D721Med (cell line): ENCODE results near the gene ROPN1.

Source experiments
- DNase-seq: peaks from one replicate; pipeline ENCODE4 v3.0.0; 2011; ENCODE audit warnings: low spot score; ENCODE audit not compliant: insufficient read length
- FAIRE-seq: peaks from 2 replicates; lab custom pipeline; 2011; peaks lifted over from hg19 to GRCh38; lab: Jason Lieb, UNC
- TF ChIP-seq, protein P1 (sequence below): IDR thresholded peaks from 2 replicates; pipeline ENCODE4 v1.5.1; 2012; ENCODE audit warnings: mild to moderate bottlenecking, control low read depth; ENCODE audit not compliant: insufficient read depth; ENCODE audit errors: missing control alignments

Gene ROPN1

DNA sequence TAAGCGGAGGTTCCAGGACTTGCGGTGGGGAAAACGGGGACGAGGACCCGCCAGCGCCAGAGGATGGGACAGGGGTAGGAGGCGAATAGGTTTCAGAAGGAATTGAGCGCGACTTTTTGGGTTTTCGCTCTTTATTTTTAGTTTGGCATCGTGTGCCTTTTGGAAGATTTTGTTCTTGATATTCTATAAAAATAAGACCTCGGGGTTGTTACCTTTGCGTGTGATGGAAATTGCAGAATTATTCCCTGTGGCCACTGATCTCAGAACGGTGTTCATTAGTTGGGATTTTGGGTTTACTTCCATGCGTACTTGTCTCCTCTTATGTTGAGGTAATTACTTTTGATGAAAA lies 30.4 kb downstream of the ROPN1 start:
- no peak for DNase-seq
- no peak for FAIRE-seq
- TF ChIP-seq, protein P1, sequence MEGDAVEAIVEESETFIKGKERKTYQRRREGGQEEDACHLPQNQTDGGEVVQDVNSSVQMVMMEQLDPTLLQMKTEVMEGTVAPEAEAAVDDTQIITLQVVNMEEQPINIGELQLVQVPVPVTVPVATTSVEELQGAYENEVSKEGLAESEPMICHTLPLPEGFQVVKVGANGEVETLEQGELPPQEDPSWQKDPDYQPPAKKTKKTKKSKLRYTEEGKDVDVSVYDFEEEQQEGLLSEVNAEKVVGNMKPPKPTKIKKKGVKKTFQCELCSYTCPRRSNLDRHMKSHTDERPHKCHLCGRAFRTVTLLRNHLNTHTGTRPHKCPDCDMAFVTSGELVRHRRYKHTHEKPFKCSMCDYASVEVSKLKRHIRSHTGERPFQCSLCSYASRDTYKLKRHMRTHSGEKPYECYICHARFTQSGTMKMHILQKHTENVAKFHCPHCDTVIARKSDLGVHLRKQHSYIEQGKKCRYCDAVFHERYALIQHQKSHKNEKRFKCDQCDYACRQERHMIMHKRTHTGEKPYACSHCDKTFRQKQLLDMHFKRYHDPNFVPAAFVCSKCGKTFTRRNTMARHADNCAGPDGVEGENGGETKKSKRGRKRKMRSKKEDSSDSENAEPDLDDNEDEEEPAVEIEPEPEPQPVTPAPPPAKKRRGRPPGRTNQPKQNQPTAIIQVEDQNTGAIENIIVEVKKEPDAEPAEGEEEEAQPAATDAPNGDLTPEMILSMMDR: no peak

DNA sequence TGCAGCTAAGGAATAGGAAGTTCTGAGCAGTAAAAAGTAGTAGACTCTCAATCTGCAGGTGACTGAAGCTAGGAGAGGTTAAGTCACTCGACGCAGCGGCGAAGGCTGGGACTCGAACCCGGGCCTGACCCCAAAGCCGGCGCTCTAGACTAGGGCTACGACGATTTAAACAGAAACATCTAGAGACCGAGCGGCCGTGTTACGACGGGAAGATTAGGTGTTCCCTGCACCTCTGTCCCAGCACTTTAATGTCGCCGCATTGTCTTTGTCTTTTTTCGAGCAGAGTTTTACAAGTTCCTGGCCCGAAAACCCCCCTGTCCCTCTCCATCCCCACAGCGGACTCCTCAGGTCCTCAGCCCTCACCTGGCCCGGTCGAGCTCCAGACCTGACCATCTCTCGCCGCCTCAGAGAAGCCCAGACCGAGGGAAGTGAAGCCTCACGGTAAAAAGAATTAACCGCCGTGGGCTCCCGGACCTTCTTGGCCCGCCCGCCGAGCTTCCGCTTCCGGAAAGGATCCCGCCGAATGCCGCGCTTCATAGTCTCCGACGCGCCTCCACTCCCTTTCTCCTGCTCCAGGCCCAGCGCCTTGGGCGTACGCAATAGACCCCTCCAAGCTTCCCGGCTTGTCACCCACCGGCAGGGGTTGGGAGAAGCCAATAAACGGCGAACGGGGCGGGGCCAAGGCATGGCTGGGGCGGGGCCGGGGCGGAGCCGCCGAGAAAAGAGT lies 31.0 kb downstream of the ROPN1 start, which contains the start of gene CCDC14:
Gene CCDC14 (minus strand): TSS at position 449 of the 727 bp plus-strand sequence. CDS start 56 bp downstream, at position 393.
- peak; percentile 58 for DNase-seq

DNA sequence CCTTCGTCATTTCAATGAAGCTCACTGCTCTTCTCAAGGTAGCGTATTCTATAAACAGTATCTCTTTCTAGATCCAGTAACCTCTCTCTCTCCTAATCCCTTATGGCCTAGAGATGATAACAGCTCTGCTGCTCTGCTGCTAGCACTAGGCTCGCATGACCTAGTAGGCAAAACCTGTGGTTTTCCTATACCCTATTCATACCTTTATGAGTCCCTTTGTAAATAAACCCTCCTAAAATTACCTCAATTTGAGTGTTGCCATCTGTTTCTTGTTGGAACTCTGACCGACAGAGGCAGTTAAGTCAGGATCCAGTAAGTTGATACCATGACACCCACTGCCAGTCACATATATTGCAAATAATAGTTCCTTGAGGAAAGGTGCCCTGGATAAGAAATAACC lies 38.2 kb downstream of the ROPN1 start:
- TF ChIP-seq, protein P1: no peak
- DNase-seq: no peak
- no peak for FAIRE-seq

More for the DNA sequence above, 31.0 kb downstream of the ROPN1 start, which contains the start of gene CCDC14:
- TF ChIP-seq, protein P1: no peak
- no peak for FAIRE-seq

DNA sequence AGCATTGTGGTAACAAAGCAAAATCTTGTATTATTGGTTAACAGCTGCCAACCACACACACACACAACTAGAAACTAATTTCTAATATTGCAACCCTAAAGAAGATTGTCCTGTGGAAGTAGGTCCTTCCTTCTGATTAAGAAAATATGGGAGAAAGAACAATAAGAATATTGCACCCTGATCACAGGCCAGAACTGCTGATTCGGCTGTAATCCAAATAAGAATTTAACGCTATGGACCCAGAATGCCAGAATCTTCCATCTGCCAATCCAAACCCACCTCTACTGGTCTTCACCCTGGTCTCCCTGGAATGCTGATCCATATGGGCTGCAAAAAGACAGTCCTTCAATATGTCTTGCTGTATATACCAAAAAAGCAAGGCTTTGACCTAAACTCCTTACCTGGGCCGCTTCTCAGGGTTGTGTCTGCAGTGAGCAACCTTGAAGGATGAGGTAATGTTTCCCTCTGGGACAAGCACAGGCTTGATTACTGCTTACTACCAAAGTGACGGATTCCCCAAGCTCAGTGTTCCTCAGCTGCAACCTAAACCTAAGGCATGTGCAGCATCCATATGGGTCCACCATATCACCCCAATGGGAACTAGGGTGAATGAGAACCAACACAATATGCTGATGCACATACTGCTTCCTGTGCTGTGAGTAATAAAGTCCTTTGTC lies 38.9 kb downstream of the ROPN1 start:
- no peak for DNase-seq
- no peak for FAIRE-seq
- TF ChIP-seq, protein P1: no peak

DNA sequence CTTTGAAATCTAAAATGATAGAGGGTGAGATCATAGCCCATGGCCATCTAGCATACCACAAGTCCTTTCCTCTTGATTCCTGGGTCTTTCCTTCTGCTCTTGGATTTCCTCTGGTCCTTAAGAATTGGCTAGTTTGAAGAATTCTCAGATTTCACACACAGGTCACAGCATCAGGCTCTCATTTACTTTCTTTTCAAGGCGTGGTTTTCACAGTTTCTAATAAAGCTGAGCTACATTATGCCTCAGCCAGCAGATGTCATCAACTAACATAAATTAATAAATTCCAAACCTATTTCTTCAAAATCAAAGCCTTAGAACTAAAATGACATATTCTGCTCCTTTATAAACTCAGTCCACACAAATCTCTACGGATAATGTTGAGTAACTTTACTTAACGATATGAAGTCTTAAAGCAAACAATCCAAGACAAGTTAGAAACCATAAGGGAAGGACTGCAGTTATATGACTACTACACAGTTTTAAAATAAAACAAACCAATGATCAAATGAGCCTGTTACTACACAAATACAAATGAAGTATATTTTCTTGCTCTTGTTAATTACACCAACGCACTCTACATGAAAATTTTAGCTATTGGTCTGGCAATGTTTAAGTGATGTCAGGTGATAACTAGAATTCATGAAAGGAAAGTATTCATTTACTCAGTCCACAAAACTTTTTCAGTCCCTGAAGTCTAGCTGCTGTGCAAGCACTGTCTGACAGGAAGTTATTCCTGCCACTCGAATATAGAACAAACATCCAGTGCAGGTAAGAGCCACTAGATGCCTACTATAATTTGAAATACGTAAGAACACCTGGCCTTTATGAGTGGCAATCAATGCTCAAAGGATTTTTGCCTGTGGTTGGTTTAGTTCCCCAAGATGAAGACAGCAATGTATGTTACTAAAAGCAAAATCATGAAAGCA lies 40.1 kb downstream of the ROPN1 start:
- TF ChIP-seq, protein P1: no peak
- no peak for DNase-seq
- FAIRE-seq: no peak

DNA sequence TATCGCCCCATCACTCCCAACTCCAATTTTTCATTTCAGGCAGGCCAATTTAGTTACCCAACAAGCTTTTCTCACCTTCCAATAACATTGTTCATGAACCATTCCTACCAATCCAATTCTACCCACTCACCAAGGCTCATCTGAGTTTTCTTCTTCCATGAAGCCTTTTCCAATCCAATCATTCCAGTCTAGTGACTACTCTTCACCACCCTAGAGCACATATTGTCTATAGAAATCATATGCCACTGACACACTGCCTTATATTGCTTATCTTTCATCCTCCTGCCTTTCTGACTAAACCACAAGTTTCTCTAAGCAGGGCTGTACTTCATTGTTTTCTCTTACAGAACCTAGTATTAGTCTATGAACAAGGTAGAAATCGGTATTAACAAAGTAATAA lies 42.3 kb downstream of the ROPN1 start:
- FAIRE-seq (no peak), DNase-seq (no peak)
- TF ChIP-seq, protein P1: no peak
